ENCODE measurements around the gene CCL8.

CCL8 gene

DNA sequence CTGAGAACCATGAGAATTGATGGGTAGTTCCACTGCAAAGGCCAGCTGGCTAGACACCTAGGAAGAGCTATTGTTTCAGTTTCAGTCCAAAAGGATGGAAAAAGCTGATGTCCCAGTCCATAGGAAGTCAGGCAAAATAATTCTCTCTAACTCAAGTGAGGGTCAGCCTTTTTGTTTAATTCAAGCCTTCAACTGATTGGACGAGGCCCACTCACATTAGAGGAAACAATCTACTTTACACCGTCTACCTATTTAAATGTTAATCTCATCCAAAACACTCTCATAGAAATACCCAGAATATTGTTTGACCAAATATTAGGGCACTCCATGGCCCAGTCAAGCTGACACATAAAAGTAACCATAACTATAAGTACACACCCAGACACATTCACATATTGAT, 22.7 kb downstream of the CCL8 start:
- Mint-ChIP-seq H3K9me3 (no peaks in the 10 kb centered on the region), H3K36me3 (ENCODE audit: low read depth) (no peaks in the 10 kb centered on the region), H3K27ac (no peak overlapping the region), H3K4me1 (no peaks in the 10 kb centered on the region), H3K27me3 (ENCODE audit: low read depth) (peaks cover 8% of the 10 kb centered on the region), H3K4me3 (no peak overlapping the region)
- TF ChIP-seq, protein P1, sequence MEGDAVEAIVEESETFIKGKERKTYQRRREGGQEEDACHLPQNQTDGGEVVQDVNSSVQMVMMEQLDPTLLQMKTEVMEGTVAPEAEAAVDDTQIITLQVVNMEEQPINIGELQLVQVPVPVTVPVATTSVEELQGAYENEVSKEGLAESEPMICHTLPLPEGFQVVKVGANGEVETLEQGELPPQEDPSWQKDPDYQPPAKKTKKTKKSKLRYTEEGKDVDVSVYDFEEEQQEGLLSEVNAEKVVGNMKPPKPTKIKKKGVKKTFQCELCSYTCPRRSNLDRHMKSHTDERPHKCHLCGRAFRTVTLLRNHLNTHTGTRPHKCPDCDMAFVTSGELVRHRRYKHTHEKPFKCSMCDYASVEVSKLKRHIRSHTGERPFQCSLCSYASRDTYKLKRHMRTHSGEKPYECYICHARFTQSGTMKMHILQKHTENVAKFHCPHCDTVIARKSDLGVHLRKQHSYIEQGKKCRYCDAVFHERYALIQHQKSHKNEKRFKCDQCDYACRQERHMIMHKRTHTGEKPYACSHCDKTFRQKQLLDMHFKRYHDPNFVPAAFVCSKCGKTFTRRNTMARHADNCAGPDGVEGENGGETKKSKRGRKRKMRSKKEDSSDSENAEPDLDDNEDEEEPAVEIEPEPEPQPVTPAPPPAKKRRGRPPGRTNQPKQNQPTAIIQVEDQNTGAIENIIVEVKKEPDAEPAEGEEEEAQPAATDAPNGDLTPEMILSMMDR (IDR thresholded peaks at IDR 0.05; ENCODE audit: unreplicated experiment in 3 of 3) = no peak

DNA sequence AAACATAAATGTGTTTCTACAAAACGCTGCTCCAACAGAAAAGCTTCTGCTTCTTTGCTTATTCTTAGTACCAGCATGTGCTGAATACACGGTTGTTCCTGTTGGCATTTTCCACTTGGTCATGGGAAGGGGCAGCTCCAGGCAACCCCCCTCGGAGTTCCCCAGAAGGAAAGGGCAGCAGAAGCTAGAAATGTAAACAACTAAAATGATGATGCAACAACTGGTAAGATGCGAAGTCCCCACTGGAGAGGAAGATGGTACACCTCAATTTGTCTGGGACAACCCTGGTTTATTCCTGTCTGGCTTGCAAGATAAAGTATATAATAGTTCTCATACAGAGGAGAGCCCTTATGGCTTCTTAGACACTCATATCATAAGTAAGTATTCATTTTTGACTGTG, 27.8 kb downstream of the CCL8 start:
- Mint-ChIP-seq H3K4me3 (no peak overlapping the region), H3K9me3 (no peaks in the 10 kb centered on the region), H3K27ac (no peak overlapping the region), H3K4me1 (no peaks in the 10 kb centered on the region), H3K27me3 (ENCODE audit: low read depth) (no peaks in the 10 kb centered on the region), H3K36me3 (ENCODE audit: low read depth) (no peaks in the 10 kb centered on the region)
- TF ChIP-seq, protein P1 (IDR thresholded peaks at IDR 0.05; ENCODE audit: unreplicated experiment in 3 of 3) = no peak

DNA sequence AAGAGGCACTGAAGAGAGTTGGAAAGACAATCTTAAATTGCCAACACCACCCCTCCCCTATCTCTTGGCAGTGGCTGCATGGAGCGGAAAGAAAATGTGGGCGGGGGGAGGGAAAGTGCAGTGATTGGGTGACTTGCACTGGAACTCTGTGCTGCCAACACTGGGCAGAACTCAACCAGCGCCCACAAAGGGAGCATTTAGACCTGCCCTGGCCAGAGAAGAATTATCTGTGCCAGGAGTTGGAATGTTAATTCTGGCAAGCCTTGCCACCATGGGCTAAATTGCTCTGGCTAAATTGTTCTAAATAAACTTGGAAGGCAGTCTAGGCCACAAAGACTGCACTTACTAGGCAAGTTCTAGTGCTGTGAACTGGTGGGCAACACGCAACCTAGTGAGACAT, 30.5 kb downstream of the CCL8 start:
- TF ChIP-seq, protein P1 (IDR thresholded peaks at IDR 0.05; ENCODE audit: unreplicated experiment in 3 of 3) = no peak
- H3K4me1 Mint-ChIP-seq = no peaks in the 10 kb centered on the region
- peaks cover 6% of the 10 kb centered on the region for H3K9me3 Mint-ChIP-seq
- H3K36me3 Mint-ChIP-seq (ENCODE audit: low read depth) = no peaks in the 10 kb centered on the region
- H3K4me3 Mint-ChIP-seq = no peak overlapping the region
- peaks cover 4% of the 10 kb centered on the region for H3K27me3 Mint-ChIP-seq (ENCODE audit: low read depth)
- no peak overlapping the region for H3K27ac Mint-ChIP-seq

DNA sequence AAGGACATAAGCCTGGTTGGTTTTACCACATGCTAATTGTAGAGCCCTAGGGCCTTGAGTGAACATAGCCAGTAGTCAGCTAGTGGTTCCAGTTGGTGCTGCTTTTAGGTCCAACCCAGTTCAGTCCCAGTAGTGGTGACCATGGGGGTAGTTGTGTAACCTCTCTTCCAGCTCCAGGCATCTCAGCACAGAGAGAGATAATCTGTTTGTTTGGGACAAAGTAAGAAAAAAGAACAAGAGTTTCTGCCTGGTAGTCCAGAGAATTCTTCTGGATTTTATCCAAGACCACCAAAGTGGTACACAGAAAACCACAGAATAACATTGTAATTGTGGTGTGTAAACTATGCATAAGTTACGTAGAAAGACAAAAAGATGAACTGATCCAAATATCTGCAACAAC, 31.9 kb downstream of the CCL8 start:
- Mint-ChIP-seq H3K36me3 (ENCODE audit: low read depth) (no peaks in the 10 kb centered on the region), H3K4me1 (no peaks in the 10 kb centered on the region), H3K4me3 (no peak overlapping the region), H3K9me3 (peaks cover 6% of the 10 kb centered on the region), H3K27me3 (ENCODE audit: low read depth) (peaks cover 5% of the 10 kb centered on the region), H3K27ac (no peak overlapping the region)
- TF ChIP-seq, protein P1 (IDR thresholded peaks at IDR 0.05; ENCODE audit: unreplicated experiment in 3 of 3) = no peak

DNA sequence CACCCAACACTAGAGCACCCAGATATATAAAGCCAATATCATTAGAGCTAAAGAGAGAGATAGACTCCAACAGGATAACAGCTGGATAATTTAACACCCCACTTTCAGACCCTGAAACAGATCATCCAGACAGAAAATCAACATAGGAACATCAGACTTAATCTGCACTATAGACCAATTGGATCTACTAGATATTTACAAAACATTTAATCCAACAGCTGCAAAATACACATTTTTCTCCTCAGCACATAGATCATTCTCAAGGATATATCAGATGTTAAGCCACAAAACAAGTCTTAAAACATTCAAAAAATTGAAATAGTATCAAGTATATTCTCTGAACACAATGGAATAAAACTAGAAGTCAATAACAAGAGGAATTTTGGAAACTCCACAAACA, 33.0 kb downstream of the CCL8 start:
- no peak overlapping the region for H3K4me3 Mint-ChIP-seq
- H3K9me3 Mint-ChIP-seq = peaks cover 6% of the 10 kb centered on the region
- no peaks in the 10 kb centered on the region for H3K36me3 Mint-ChIP-seq (ENCODE audit: low read depth)
- TF ChIP-seq, protein P1 (IDR thresholded peaks at IDR 0.05; ENCODE audit: unreplicated experiment in 3 of 3) = no peak
- peaks cover 15% of the 10 kb centered on the region for H3K27me3 Mint-ChIP-seq (ENCODE audit: low read depth)
- no peak overlapping the region for H3K27ac Mint-ChIP-seq
- no peaks in the 10 kb centered on the region for H3K4me1 Mint-ChIP-seq

DNA sequence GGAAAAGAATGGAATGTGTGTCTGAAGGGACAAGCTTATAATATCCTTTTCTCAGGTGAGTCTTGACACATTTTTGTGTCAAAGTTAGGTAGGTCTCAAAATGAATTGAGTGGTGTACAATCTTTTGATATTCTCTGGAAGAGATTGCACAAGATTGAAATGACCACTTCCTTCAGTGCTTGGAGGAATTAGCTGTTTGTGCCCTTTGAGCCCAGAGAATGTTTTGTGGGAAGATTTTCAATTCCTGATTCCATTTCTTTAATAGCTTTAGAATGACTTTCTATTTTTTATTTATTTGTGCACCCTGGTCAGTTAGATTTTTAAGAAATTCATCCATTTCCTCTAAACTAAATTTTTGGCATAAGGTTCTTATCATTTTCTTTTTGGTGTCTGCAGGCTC, 35.4 kb downstream of the CCL8 start:
- H3K4me3 Mint-ChIP-seq = no peak overlapping the region

More for the DNA sequence above, 35.4 kb downstream of the CCL8 start:
- no peaks in the 10 kb centered on the region for H3K36me3 Mint-ChIP-seq (ENCODE audit: low read depth)
- H3K4me1 Mint-ChIP-seq = no peaks in the 10 kb centered on the region
- TF ChIP-seq, protein P1 (IDR thresholded peaks at IDR 0.05; ENCODE audit: unreplicated experiment in 3 of 3) = no peak
- no peak overlapping the region for H3K27ac Mint-ChIP-seq
- peaks cover 6% of the 10 kb centered on the region for H3K9me3 Mint-ChIP-seq
- H3K27me3 Mint-ChIP-seq (ENCODE audit: low read depth) = peaks cover 20% of the 10 kb centered on the region

Data from nephron (organoid).